Omental fat pad (tissue), 4 donors: ENCODE measurements around the gene UGT2B28. TPM values are rescaled to one million over a fixed set of nuclear protein-coding genes. Genes with fewer than 3 reads are reported as not detected.
"Not testable (repeated sequence)": the region's sequence is repeated elsewhere in the genome, so short reads cannot be mapped to it uniquely, and the experiment has no call there.

Experiments used
- ATAC-seq: fragments of 150-250 bp; one replicate; pipeline ENCODE4 v1.9.1; 2016; ENCODE audit warnings: mild to moderate bottlenecking, moderate library complexity; ENCODE audit not compliant: low FRiP score
- DNase-seq: peaks from one replicate; pipeline ENCODE4 v3.0.0-alpha.2; 2019; ENCODE audit warnings: low spot score
- total RNA-seq, 4 donors: library from RNA; depleted of rRNA; stranded (reverse); fragments of >200 nt; gene quantifications; one replicate each; pipeline ENCODE4 v1.1.0, GENCODE V29; 2016
- TF ChIP-seq, protein P1 (sequence below), 3 donors: fragments of 450-650 bp; IDR thresholded peaks; one replicate each; pipeline ENCODE4 v1.5.1; 2016 to 2017; ENCODE audit warnings: antibody characterized with exemption in 3 of 3, mild to moderate bottlenecking in 3 of 3, moderate library complexity in 2 of 3

The UGT2B28 gene
- total RNA-seq: not detected

DNA sequence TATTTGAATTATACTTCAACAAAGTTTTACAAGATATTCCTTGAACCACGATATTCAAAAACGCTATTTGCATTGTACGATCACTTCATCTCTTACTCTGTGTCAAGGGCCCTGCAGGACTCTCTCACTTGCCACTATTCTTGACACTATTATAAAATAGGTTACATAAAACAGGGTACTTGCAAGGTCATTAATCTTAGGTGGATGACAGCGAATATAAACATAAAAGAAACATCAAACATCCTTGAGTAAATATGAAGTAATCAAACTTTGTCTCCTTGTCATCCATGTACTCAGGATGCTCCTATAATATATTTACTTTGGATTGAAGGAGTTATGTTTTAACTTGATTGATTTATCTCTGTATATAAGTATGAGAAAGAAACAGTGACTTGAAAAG is at the start of gene UGT2B28:
TSS of gene UGT2B28 (plus strand) at position 395 of the 400 bp plus-strand sequence. CDS start 26 bp downstream, outside the sequence.
- DNase-seq, ATAC-seq: not testable (repeated sequence)

DNA sequence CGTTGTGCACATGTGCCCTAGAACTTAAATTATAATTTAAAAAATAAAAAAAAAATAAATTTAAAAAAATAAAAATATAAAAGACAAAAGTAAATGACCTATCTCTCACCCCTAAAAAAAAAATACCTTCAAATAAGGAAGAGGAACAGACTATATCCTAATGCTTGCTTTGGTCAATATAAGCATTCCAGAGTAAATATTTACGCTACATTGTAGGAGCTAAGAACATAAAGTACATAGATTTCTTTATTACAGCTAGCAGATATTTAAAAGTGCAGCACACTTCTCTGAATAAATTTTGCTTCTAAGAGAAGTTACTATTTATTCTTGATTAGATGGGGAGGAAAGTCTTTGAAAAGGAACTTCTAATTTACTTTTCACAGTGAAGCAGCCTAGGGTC is 41.2 kb upstream of the UGT2B28 start:
- ATAC-seq: no peak
- DNase-seq: no peak
- TF ChIP-seq, protein P1, sequence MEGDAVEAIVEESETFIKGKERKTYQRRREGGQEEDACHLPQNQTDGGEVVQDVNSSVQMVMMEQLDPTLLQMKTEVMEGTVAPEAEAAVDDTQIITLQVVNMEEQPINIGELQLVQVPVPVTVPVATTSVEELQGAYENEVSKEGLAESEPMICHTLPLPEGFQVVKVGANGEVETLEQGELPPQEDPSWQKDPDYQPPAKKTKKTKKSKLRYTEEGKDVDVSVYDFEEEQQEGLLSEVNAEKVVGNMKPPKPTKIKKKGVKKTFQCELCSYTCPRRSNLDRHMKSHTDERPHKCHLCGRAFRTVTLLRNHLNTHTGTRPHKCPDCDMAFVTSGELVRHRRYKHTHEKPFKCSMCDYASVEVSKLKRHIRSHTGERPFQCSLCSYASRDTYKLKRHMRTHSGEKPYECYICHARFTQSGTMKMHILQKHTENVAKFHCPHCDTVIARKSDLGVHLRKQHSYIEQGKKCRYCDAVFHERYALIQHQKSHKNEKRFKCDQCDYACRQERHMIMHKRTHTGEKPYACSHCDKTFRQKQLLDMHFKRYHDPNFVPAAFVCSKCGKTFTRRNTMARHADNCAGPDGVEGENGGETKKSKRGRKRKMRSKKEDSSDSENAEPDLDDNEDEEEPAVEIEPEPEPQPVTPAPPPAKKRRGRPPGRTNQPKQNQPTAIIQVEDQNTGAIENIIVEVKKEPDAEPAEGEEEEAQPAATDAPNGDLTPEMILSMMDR (IDR thresholded peaks at IDR 0.05): no peak

DNA sequence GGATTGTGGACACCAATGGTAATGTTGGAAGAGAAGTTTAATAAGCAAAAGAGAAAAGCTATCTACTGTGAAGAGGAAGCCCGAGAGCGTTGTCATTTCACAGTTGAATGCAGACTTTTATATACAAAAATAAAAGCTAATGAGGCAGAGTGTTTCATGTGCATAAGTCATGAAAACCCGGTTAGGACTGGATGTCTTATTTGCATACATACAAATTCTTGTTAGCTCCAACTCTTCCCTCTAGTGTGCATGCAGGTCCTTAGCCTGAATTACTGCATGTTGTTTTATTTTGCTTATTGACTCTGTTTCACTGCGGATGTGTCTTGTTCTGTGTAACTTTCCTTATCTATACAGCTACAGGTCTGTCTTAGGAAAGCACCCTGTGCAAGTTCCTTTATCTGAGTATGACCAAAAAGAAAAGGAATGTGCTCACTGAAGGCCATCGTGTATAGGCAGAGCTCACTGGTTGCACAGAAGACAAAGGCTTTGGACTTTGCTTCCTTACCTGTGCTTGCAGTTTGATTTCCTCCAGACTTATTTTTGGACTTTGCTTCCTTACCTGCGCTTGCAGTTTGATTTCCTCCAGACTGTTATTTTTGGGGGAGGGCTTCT is 40.6 kb upstream of the UGT2B28 start:
- DNase-seq: no peak
- TF ChIP-seq, protein P1 (IDR thresholded peaks at IDR 0.05): no peak
- no peak for ATAC-seq

DNA sequence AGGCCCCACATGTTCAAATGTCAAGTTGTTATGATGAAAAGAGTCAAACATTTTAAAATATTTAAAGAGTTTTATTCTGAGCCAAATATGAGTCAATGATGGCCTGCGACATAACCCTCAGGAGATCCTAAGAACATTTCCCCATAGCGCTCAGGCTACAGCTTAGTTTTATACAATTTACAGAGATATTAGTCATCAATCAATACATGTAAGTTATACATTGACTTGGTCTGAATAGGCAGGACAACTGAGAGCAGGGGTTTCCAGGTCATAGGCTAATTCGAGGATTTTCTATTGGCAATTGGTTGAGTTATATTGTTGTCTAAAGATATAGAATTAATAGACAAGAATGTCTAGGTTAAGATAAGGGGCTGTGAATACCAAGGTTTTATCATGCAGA is 39.5 kb upstream of the UGT2B28 start:
- DNase-seq: not testable (repeated sequence)

DNA sequence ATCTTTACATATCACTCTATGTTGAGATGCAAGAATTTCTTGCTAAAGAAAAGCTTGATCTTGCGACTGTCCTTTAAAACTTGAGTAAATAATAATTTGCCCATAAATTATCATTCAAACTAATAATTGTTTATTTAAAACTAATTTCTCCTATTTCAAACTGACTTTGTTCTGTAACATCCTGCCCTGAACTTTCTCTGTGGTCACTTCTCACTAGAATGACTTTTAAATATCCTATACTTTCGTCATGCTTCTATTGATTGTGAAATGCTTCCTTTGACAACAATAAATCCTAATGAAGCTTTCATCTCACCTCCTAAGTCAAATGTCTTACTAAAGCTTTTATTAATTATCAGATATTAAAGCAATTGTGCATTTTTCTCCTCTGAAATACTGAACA is 38.5 kb upstream of the UGT2B28 start:
- not testable (repeated sequence) for ATAC-seq, DNase-seq

More for the DNA sequence above, 39.5 kb upstream of the UGT2B28 start:
- not testable (repeated sequence) for ATAC-seq

GRCh38 chr4:69242562-69243240 is 37.6 kb upstream of the UGT2B28 start:
- ATAC-seq: not testable (repeated sequence)

GRCh38 chr4:69250884-69251283 is 29.4 kb upstream of the UGT2B28 start:
- ATAC-seq, DNase-seq: not testable (repeated sequence)

More at GRCh38 chr4:69242562-69243240, 37.6 kb upstream of the UGT2B28 start:
- not testable (repeated sequence) for DNase-seq

DNA sequence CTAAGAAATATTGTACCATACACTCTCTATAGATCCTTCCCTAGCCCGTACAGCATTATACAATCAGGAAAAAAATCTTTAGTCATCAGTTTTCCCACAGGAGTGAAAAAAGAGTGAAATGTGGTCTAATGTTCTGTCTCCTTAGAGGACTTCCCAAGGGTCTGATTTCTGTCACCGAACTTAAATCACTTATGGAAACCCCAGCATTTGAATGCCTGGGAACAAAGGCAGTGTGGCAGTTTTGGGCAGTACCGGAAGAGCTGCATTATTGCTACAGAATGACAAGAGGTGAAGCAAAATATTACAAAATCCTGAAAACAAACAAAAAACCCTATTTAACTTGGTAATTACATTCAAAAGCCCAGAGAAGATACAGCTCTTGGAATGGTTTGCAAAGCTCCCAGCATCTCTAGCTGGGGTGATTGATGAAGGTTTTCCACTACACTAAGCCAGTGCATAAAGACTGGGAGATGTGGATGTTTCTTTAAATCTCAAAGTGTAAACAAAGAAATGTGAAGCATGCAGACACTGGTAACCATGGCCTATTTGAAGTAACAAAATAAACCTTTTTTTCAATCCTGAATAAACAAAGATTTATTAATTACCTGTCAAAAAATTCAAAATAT is 27.0 kb upstream of the UGT2B28 start:
- not testable (repeated sequence) for DNase-seq, ATAC-seq

GRCh38 chr4:69268612-69269011 is 11.7 kb upstream of the UGT2B28 start:
- ATAC-seq, DNase-seq: not testable (repeated sequence)

DNA sequence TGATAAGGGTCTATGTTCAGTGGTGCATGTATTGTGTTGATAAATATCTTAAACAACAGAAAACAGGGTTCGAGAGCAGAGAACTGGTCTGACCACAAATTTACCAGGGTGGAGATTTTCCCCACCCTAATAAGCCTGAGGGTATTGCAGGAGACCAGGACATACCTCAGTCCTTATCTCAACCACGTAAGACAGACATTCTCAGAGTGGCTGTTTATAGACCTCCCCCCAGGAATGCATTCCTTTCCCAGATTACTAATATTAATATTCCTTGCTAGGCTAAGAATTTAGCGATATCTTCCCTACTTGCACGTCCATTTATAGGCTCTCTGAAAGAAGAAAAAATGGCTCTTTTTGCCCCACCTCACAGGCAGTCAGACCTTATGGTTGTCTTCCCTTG is 16.1 kb downstream of the UGT2B28 start:
- not testable (repeated sequence) for ATAC-seq

GRCh38 chr4:69308426-69309033 is 28.3 kb downstream of the UGT2B28 start:
- DNase-seq, ATAC-seq: not testable (repeated sequence)

More for the DNA sequence above, 16.1 kb downstream of the UGT2B28 start:
- DNase-seq: not testable (repeated sequence)

DNA sequence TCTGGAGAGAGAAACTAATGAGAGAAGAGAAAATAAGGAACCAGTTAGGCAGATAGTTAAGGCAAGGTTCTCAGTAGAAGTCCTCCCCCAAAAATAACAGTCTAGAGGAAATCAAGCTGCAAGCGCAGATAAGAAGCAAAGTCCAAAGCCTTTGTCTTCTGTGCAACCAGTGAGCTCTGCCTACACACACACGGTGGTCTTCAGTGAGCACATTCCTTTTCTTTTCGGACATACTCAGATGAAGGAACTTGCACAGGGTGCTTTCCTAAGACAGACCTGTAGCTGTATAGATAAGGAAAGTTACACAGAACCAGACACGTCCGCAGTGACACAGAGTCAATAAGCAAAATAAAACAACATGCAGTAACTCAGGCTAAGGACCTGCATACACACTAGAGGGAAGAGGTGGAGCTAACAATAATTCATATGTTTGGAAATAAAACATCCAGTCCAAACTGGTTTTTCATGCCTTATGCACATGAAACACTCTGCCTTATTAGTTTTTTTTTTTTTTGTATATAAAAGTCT is 29.3 kb downstream of the UGT2B28 start:
- not testable (repeated sequence) for DNase-seq, ATAC-seq

DNA sequence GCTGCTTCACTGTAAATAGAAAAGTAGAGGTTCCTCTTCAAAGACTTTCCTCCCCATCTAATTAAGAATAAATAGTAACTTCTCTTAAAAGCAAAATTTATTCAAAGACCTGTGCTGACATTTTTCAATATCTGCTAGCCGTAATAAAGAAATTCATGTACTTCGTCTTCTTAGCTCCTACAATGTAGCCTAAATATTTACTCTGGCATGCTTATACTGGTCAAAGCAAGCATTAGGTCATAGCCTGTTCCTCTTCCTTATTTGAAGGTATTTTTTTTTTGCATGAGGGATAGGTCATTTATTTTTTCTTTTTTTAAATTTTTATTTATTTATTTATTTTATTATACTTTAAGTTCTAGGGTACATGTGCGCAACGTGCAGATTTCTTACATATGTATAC is 30.0 kb downstream of the UGT2B28 start:
- ATAC-seq, DNase-seq: not testable (repeated sequence)

GRCh38 chr4:69317669-69318298 is 37.5 kb downstream of the UGT2B28 start:
- not testable (repeated sequence) for ATAC-seq, DNase-seq
